Activated gamma-delta T cell (primary cell): ENCODE results near the gene HUS1B.
"Not testable (repeated sequence)": the region's sequence is repeated elsewhere in the genome, so short reads cannot be mapped to it uniquely, and the experiment has no call there.

Source experiments
- DNase-seq: peaks from one replicate; lab custom pipeline; 2025; lab: John Stamatoyannopoulos, UW

The HUS1B gene

GRCh38 chr6:679282-679681 is 22.4 kb upstream of the HUS1B start:
- DNase-seq = no peak

GRCh38 chr6:678520-678919 is 21.6 kb upstream of the HUS1B start:
- no peak for DNase-seq

DNA sequence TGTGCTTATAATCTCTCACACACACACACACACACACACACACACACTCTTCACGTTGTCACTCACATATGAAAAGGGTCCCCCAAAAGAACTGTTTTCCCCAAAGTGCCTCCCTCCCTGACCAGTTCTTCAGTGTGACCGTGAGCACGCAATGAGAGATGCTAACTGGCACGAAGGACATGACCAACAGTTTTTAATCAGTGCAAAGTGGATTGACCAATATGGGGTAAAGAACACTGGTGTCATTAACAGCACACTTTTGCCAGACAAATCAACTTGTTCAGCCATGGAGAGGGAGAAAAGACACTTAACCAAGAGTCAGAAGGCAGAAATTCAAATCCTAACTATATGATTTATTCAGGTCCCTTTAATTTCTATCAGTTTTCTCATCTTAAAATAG is 21.0 kb upstream of the HUS1B start:
- DNase-seq = no peak

DNA sequence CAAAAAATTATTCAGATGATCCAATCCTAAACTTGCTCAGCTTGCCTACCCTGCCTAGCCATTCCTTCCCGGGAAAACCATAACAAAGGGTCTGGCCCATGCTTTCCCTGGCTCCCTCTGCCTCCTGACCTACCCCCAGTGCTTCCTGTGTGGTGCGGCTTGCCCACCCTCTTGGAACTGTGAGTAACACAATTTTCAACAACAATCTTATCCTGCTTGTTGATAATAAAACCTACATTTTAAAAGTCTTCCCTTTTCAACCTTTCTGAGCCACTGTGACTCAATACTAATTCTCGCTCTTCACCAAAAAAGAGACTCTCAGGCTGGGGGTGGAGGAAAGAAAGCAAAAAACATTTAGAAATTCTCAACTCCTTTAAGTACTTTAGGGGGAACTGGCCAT is 18.1 kb upstream of the HUS1B start:
- DNase-seq = no peak

DNA sequence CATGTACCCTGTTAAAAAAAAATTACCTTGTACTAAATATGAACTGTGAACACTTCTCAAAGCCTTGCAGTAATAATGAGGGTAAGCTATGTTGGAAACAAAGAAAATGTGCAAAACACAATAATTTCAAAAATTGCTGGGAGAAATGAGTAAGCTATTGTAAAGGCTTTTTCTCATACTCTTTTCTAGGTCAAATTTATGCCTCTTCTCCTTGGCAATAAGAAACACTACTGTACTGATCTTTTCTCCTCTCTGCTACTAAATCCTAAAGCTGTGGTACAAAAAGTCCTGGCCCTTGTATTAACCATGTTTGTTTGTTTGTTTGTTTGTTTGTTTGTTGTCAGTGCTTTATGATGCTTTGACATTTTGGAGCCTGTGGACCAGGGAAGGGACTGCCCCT is 17.5 kb upstream of the HUS1B start:
- no peak for DNase-seq

GRCh38 chr6:667253-667927 is 10.5 kb upstream of the HUS1B start:
- no peak for DNase-seq

DNA sequence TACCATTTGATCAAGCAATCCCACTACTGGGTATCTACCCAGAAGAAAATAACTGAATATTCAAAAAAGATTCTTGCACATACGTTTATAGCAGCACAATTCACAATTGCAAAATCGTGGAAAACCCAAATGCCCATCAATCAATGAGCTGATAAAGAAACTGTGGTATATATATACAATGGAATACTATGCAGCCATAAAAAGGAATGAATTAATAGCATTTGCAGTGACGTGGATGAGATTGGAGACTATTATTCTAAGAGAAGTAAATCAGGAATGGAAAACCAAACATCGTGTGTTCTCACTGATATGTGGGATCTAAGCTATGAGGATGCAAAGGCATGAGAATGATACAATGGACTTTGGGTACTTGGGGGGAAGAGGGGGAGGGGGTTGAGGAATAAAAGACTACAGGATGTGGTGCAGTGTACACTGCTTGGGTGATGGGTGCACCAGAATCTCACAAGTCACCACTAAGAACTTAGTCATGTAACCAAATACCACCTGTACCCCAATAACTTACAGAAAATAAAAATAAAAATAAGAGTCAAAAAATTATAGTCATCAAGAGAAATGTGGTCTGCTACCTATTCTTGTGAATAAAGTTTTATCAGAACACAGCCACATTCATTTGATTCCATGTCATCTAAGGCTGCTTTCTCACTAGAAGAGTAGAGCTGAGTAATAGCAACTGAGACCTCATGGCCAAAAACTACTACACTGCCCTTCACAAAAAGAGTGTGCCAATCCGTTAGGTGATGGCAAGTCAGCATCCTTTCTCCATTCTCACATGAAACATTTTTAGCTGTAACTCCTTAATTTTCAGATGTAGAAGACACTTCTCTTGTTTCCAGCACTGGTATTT is 8.7 kb upstream of the HUS1B start:
- DNase-seq = no peak

- DNase-seq = not testable (repeated sequence)
Observed at GRCh38 chr6:663788-664187, 6.9 kb upstream of the HUS1B start.

- no peak for DNase-seq
Observed at GRCh38 chr6:659716-660581, 3.0 kb upstream of the HUS1B start.

DNA sequence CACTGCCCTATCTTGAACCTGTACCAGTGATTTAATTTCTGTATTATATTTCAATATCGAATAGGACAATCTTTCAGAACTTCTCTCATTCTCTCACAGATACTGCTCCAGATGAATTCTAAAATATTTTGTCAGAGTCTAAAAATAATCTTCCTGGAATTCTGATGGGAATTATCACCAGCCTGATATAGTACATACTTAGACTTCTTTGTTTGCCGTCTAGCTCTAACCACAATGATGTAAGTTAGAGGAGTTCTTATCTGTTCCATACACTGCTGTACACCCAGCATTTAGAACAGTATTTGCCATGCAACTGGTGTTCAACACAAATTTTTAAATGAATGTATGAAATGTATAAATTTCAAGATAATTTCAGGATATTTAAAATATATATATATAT is 1.3 kb upstream of the HUS1B start:
- no peak for DNase-seq

DNA sequence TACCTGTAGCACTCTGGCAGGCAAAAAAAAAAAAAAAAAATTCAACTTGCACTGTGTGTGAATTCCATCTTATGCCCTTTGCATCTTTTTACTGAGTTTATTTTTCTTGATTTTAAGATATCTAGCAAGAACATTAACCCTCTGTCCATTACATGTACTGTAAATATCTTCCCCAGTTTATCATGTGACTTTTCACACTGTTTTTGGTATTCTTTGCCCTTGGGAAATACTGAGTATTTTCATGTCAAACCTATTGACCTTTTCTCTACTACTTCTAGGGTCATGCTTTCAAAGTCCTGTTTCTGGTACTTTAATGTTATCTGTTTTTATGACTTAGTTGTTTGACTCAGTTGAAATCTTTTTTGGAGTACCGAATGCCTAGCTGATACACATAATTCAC is 843 bp upstream of the HUS1B start:
- DNase-seq = no peak

- no peak for DNase-seq
Observed at GRCh38 chr6:654136-654535, 2.8 kb downstream of the HUS1B start.

DNA sequence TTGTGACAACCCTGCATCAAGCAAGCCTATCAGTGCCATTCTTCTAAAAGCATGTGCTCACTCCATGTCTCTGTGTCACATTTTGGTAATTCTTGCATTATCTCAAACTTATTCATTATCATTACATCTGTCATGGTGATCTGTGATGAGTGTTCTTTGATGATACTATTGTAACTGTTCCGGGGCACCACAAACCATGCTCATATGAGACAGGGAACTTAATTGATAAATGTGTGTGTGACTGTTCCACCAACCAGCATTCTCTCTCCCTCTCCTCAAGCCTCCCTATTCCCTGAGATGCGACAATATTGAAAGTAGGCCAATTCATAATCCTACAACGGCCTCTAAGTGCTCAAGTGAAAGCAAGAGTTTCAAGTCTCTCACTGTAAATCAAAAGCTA is 4.0 kb downstream of the HUS1B start:
- DNase-seq = no peak

- DNase-seq = no peak
Observed at GRCh38 chr6:650098-650497, 6.8 kb downstream of the HUS1B start.

- DNase-seq = no peak
Observed at GRCh38 chr6:642805-643204, 14.1 kb downstream of the HUS1B start.

DNA sequence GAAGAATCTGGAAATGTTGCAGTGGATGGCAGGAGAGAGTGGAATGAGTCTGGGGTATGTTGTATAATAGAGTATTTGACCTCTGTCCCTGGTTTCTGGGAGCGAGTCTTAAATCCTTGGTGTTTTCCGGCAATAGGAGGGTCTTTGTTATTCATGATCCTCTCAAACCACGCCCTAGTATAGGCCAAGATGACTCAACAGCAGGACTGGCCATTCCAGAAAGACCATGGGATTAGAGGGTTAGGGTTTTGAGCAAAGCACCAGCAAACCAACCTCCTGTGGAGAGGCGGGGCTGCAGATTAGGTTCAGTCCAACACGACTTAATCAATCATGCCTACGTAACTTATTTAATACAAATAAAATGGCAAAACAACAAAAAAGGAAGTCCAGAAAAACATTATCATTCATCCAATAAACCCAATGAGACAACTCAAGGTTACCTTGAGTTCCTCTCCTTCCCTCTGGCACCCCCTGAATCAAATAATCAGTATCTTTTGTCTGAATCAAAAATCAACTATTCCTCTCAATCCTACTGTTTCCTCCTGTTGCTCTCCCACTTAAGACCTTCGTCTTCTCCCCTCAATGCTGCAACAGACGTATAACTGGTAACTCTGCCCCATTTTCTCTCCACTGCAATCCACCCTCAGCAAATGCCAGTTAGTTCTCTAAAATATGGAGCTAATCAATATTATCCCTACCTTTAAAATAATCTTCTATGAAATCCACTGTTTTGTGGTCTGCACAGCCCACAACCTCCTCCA is 15.5 kb downstream of the HUS1B start:
- DNase-seq = no peak

DNA sequence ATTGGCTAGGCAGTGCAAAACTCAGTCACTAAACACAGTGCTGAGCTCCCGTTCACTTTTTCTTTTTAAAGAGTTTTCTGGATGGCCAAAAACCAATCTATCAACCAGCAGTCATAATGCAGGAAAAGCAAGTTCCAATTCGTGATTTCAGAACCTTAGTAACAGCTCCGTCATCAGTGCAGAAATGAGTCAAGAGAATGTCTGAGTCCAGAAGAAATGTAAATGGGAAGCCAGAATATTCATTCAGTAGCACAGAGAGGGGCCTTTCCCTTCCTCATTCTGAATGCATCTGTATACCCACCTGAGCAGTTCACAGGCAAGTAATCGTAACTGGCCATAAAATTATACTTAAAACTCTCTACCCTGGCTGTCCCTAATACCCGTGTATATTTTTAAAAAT is 20.4 kb downstream of the HUS1B start:
- DNase-seq = no peak

DNA sequence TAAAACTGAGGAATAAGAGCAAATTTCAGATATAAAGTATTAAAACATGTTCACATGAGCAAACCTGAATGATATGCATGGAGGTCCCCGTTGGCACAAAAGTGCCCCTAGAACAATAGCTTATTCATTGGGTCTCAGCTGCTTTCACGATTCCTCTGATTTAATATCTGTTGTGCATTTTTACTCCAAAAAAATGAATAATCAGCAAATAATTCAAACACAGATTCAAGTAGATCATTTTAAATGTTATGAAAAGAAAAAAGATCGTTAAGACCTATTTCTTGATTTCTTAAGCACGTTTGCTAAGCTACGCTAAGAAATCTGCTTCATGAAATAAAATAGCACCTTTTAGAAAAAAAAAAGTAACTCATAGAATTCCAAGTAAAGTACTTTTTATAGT is 21.7 kb downstream of the HUS1B start:
- no peak for DNase-seq

DNA sequence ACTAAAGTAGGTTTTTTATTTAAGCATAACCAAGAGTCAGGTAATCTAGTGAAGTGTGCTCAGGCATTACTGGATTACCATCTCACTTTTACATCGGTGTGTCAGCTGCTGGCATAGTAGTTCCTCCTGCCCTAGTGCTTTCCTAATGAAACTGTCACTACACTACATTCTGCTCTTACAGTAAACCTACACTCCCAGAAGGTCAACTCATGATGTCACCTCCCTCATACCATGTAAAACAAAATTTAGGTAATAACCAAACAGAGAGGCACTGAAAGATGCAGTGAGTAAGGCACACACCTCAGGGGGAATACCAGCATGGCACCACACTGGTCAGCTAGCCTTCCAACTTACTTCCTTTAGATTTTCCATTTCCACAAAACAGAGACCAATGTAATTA is 23.3 kb downstream of the HUS1B start:
- DNase-seq = no peak

GRCh38 chr6:628766-629165 is 28.1 kb downstream of the HUS1B start:
- no peak for DNase-seq

DNA sequence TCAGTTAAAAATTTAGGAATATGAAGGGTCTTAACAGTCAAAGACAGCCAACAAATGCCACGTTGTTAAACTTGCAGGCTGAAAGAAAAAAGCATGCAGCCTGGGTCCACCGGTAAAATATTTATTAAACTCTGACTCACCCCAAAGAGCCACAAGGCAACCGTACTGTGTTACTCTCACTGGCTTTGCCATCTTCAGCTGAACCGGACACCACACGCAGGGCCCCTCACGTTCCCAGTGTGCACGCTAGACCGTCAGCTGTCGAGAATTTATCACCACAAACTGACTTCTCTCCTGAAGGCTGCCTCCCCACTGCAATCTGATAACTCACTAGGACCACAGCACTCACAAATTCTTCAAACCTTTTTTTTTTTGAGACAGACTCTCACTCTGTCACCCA is 30.7 kb downstream of the HUS1B start:
- DNase-seq = no peak

DNA sequence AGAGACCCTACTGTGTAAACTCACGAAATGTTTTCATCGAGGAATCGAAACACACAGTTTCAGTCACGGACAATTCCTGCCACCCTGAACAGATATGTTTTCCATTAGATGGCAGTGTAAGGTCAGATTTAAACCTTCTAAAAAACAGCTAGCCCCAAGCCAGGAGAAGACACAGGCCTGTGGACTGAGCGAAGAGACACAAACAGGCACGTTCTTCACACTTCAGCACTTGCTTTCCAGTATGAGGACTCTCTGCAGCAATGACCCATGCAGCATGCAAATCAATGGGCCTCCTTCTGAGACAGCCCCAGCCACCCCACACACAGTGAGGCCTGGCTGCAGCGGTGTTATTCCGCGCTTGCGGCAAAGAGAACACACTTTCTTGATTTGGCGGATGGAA is 31.9 kb downstream of the HUS1B start:
- no peak for DNase-seq
